GM06990 (cell line): Measurements from ENCODE around the gene MEF2C.

Source experiments
- DNase-seq: peaks from one replicate; pipeline ENCODE4 v3.0.0-alpha.2; 2011; ENCODE audit not compliant: insufficient read length; ENCODE audit errors: extremely low read depth
- H3K27me3 ChIP-seq: replicated peaks from 2 replicates; pipeline ENCODE4 v1.6.0; 2011; ENCODE audit warnings: low read length; ENCODE audit not compliant: control insufficient read depth, insufficient read depth
- H3K36me3 ChIP-seq: 2 replicates; pipeline ENCODE4 v1.5.1; 2011; ENCODE audit warnings: low read length; ENCODE audit not compliant: control insufficient read depth, insufficient read depth
- H3K4me3 ChIP-seq: replicated peaks from 2 replicates; pipeline ENCODE4 v1.5.1; 2011; ENCODE audit warnings: low read depth, mild to moderate bottlenecking, control low read depth, low read length
- TF ChIP-seq, protein P1 (sequence below): IDR thresholded peaks from 2 replicates; pipeline ENCODE4 v1.5.1; 2011; ENCODE audit warnings: low read length, control low read depth, mild to moderate bottlenecking, inconsistent platforms; ENCODE audit not compliant: insufficient read depth, poor library complexity, severe bottlenecking

MEF2C gene

DNA sequence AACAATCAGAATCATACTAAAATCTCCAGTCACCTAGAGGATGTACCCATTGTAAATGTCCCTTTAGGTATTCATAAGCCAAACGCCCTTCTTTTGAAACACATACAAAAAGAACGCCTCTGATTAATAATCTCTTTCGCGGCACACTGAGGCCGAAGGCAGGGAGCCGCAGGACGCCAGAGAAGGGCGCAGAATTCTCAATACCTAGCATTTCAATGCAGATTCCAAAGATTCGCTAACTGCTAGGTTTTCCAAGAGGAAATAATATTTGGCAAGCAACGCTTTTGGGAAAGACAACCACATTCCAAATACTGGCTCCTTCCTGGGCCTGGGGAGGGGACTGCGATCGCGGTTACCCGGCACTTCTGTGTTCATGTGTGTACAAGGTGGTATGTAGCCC lies 203.3 kb downstream of the MEF2C start:
- no peak for DNase-seq
- no peaks in the 10 kb centered on the region for H3K36me3 ChIP-seq
- H3K4me3 ChIP-seq = peak overlapping the region; percentile 26; the same call in 1 of the 2 replicates
- no peaks in the 10 kb centered on the region for H3K27me3 ChIP-seq
- TF ChIP-seq, protein P1, sequence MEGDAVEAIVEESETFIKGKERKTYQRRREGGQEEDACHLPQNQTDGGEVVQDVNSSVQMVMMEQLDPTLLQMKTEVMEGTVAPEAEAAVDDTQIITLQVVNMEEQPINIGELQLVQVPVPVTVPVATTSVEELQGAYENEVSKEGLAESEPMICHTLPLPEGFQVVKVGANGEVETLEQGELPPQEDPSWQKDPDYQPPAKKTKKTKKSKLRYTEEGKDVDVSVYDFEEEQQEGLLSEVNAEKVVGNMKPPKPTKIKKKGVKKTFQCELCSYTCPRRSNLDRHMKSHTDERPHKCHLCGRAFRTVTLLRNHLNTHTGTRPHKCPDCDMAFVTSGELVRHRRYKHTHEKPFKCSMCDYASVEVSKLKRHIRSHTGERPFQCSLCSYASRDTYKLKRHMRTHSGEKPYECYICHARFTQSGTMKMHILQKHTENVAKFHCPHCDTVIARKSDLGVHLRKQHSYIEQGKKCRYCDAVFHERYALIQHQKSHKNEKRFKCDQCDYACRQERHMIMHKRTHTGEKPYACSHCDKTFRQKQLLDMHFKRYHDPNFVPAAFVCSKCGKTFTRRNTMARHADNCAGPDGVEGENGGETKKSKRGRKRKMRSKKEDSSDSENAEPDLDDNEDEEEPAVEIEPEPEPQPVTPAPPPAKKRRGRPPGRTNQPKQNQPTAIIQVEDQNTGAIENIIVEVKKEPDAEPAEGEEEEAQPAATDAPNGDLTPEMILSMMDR = no peak

DNA sequence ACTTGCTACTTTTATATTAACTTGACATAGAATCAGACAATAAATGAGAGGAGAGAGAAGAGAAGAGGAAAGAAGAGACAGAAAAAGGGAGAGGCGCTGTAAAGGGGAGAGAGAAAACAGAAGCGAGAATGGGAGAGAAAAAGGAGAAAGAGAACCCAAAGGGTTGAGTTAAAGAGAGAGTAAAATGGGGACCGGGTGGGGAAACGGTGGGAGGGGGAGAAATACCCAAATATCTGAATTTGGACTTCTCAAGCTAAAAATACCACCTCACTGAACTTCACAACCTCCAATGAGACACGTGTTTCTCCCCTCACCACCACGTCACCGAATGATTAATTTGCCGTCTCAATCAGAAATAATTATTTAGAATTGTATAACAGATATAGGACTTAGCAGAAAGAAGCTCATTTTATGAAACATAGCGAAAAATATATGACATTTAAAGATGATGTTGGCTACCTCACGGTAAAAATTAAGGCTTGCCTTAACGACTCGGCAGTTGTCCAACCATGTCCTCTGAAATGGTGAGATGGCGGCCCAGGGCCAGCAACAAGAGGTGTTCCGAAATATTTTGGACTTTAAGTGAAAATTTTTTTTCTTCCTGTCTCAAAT lies 204.1 kb downstream of the MEF2C start:
- Histone ChIP-seq H3K4me3 (peak overlapping the region; percentile 67), H3K27me3 (no peaks in the 10 kb centered on the region), H3K36me3 (no peaks in the 10 kb centered on the region)
- DNase-seq = no peak
- TF ChIP-seq, protein P1 = no peak

DNA sequence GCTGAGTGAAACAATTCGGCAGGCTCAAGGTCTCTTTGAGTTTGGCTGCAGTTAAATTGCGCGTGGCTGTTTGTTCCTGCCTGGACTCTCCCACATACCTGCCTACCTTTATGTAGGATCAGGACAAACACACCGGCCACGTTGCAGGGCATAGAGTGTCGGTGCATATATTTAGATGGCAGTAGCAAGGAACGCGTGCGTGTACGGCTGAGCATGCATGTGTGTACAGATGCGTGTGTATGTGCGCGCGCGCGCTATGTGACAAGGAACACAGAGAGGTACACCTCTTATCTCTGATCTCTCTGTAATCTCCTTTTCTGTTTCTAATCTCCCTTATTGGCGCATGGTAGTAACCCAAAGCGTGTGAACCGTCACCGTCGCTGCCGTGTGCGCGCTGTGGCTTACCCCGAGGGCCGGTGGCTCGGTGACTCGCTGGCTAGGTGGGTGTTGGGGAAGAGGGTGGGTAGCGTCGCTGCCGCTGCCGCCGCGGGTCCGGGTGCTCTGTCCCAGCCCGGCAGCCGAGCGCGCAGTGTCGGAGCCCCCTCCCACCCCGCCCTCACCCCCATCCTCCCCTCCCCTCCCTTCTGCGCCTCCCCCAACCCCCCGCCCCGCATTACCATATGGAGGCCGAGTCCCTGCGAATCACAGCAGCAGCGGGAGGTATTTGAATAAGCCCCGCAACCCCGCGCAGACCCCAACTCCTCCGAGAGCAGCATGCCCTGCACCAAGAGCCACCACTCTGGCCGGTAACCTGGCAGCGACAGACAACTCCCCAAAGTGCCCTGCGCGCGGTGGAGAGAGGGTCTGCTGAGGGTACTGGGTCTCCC lies 204.8 kb downstream of the MEF2C start:
- no peak for DNase-seq
- no peaks in the 10 kb centered on the region for H3K27me3 ChIP-seq
- TF ChIP-seq, protein P1 = no peak
- peak overlapping the region; percentile 67 for H3K4me3 ChIP-seq
- no peaks in the 10 kb centered on the region for H3K36me3 ChIP-seq

DNA sequence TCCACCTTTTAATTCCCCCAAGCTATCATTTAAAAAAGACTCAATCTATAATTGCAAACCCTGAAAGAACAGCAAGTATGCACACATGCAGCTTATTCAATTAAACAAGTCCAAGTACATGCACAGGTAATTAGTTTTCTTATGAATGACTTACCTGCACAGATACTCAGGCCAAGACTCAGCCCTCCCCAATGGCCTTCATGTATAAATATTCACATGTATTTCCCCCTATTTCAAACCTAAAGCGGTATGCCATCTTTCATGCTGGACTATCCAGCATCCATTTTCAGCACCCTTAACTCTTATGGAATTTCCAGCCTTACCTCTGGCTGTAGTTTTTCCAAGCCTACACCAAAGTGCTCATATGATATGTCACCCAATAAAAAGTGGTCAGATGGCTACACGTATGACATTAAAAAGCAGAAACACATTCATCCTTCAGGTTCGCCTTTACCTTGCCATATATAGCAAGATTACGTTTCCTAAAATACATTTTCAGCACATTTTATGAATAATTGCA lies 205.5 kb downstream of the MEF2C start:
- TF ChIP-seq, protein P1 = no peak
- Histone ChIP-seq H3K36me3 (no peaks in the 10 kb centered on the region), H3K4me3 (peak overlapping the region; percentile 67), H3K27me3 (no peaks in the 10 kb centered on the region)
- no peak for DNase-seq

DNA sequence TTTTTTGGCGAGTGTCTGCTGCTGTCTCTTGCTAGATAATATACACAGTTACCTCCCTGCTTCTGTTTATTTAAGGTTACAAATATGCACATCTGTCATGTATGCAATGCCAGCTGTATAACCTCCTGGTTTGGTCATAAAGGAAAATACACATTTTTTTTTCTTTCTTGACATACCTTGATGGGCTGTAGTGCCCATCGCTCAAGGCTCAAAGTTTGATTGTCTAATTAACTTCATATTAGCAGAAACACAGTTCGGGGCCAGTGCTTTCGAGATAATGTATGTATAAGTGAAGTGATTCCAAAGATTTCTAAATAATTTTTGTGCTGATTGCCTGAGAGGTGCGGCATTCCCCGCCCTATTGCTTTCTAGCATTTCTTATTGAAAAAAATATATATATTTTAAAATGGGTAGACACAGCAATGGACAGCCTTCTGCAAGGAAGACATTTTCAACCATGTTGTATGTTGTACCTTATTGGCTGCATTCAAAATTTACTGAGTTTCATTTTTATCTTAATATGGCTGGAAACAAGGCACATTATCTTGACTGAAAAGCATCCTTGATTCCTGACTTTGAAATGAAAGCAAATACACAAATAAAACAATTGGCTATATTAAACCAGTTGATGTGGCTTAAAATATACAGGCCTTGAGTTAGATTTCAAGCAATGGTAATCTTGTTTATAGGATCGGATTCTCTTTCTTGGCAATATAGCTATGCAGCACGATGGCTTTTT lies 206.2 kb downstream of the MEF2C start:
- Histone ChIP-seq H3K36me3 (no peaks in the 10 kb centered on the region), H3K4me3 (peak overlapping the region; percentile 67), H3K27me3 (no peaks in the 10 kb centered on the region)
- TF ChIP-seq, protein P1 = no peak
- DNase-seq = no peak
